K562 (cell line): ENCODE results near the gene SOCS7.

Experiments used
- MCM5 ChIP-seq: fragments of 450-650 bp; IDR thresholded peaks from 2 replicates; pipeline ENCODE4 v1.6.1; 2016; ENCODE audit warnings: low read depth
- RFX5 ChIP-seq: IDR thresholded peaks from 2 replicates; pipeline ENCODE4 v1.6.1; 2011; ENCODE audit warnings: low read depth, mild to moderate bottlenecking, improper control_type of control experiment, low read length
- ZBTB26 ChIP-seq: fragments of 450-650 bp; formaldehyde crosslinking; IDR thresholded peaks from 2 replicates; pipeline ENCODE4 v1.4.0; 2022; ENCODE audit warnings: missing genetic modification characterization
- ZNF584 ChIP-seq: fragments of 200-800 bp; sonication (Bioruptor generic); IDR thresholded peaks from 2 replicates; pipeline ENCODE4 v1.6.1; 2016; ENCODE audit warnings: low read depth, mild to moderate bottlenecking, missing genetic modification characterization, missing compliant biosample characterization

DNA sequence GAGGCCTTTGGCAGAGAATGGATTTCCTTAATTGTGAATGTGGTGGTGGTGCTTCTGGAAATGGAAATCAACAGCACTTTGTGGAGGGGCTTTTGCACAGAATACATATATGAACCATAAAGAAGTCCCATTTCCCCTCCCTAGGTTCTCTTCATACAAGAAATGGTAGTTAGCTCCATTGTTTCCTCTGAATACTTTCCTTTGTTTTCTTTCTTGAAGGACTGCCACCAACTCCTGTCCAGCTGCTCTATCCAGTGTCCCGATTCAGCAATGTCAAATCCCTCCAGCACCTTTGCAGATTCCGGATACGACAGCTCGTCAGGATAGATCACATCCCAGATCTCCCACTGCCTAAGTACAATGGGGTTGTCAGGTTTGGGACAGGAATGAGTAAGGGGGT is 43.4 kb downstream of the SOCS7 start:
- no peak for TF ChIP-seq MCM5
- no peak for TF ChIP-seq ZBTB26 (CRISPR knock-in tag)
- no peak for TF ChIP-seq ZNF584 (CRISPR knock-in tag)
- TF ChIP-seq RFX5, result no peak
